Progenitor cell of endocrine pancreas (in vitro differentiated cells): ENCODE measurements around the gene MAP3K20. TPM values are rescaled to one million over a fixed set of nuclear protein-coding genes. Genes with fewer than 3 reads are reported as not detected.

Experiments
- DNase-seq: peaks from one replicate; pipeline ENCODE4 v3.0.0; 2021; ENCODE audit warnings: low spot score; ENCODE audit not compliant: unreplicated experiment
- H3K27ac Mint-ChIP-seq: 2 replicates; pipeline ENCODE4 v1.8.0; 2021; ENCODE audit warnings: mild to moderate bottlenecking, moderate library complexity, mixed read lengths
- H3K27me3 Mint-ChIP-seq: 2 replicates; pipeline ENCODE4 v1.8.0; 2021; ENCODE audit warnings: mixed read lengths
- H3K36me3 Mint-ChIP-seq: 2 replicates; pipeline ENCODE4 v1.8.0; 2022; ENCODE audit warnings: mixed read lengths; ENCODE audit not compliant: insufficient read depth
- H3K4me1 Mint-ChIP-seq: 2 replicates; pipeline ENCODE4 v1.8.0; 2021; ENCODE audit warnings: low read depth, mixed read lengths
- H3K4me3 Mint-ChIP-seq: 2 replicates; pipeline ENCODE4 v1.8.0; 2021; ENCODE audit warnings: low read depth, mild to moderate bottlenecking, moderate library complexity, mixed read lengths
- H3K9me3 Mint-ChIP-seq: 2 replicates; pipeline ENCODE4 v1.8.0; 2021; ENCODE audit warnings: low read depth, mixed read lengths
- total RNA-seq: library from RNA; stranded (reverse); gene quantifications from 2 replicates; pipeline ENCODE4 v1.2.1, GENCODE V29; 2021
- TF ChIP-seq, protein P1 (sequence below): fragments of 200-600 bp; sonication (generic); IDR thresholded peaks from one replicate; pipeline ENCODE4 v1.5.0; 2021; ENCODE audit warnings: antibody characterized with exemption, mild to moderate bottlenecking; ENCODE audit not compliant: unreplicated experiment

The MAP3K20 gene
- total RNA-seq, 1 donor from 2014 or later: 19.0 TPM

DNA sequence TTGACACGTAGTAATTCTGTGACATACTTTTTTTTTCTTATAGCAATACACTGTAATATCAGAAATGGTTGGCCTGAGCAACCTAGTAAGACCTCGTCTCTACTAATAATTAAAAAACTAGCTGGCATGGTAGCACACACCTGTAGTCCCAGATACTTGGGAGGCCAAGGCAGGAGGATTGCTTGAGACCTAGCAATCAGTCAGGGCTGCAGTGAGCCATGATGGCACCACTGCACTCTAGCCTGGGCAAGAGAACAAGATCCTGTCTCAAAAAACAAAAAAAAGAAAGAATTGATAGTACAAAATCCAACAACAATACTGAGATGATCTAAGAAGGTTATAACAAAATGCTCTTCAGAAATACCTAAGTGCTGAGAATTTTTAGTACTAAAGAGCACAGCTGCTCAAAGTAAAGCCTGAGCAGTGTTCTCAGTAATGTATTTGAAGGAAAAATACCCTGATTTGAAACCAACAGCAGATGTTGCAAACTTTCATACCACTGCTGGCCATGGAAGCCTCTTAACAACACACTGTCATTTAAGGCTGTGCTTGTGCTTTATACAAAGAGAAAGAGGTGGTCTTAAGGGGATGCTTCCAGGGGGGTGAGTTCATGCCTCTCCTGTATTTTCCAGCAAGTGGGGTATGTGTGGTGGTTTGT lies 146.4 kb downstream of the MAP3K20 start:
- H3K9me3 Mint-ChIP-seq: no peaks in the 10 kb centered on the region
- no peak overlapping the region for H3K4me3 Mint-ChIP-seq
- peaks cover 17% of the 10 kb centered on the region for H3K4me1 Mint-ChIP-seq
- no peaks in the 10 kb centered on the region for H3K27me3 Mint-ChIP-seq
- H3K27ac Mint-ChIP-seq: no peak overlapping the region
- DNase-seq: no peak
- H3K36me3 Mint-ChIP-seq: peaks cover 3% of the 10 kb centered on the region
- TF ChIP-seq, protein P1, sequence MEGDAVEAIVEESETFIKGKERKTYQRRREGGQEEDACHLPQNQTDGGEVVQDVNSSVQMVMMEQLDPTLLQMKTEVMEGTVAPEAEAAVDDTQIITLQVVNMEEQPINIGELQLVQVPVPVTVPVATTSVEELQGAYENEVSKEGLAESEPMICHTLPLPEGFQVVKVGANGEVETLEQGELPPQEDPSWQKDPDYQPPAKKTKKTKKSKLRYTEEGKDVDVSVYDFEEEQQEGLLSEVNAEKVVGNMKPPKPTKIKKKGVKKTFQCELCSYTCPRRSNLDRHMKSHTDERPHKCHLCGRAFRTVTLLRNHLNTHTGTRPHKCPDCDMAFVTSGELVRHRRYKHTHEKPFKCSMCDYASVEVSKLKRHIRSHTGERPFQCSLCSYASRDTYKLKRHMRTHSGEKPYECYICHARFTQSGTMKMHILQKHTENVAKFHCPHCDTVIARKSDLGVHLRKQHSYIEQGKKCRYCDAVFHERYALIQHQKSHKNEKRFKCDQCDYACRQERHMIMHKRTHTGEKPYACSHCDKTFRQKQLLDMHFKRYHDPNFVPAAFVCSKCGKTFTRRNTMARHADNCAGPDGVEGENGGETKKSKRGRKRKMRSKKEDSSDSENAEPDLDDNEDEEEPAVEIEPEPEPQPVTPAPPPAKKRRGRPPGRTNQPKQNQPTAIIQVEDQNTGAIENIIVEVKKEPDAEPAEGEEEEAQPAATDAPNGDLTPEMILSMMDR: no peak

DNA sequence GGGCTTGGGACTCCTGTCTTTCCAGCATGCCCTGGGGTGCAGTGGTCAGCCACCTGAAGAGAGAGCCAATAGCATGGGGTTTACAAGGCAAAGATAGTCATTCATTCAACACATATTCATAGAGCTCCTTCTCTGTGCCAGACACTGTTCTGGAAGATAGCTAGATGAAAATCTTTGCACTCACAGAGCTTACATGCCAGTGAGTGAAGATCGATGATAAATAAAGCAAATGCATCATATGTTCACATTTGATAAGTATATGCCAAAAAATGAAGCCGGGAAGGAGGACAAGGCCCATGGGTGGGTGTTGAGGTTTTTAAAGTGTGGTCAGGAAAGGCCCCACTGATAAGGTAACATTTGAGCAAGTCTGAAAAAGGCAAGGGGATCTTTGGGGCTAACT lies 148.2 kb downstream of the MAP3K20 start:
- H3K9me3 Mint-ChIP-seq: no peaks in the 10 kb centered on the region
- H3K27ac Mint-ChIP-seq: no peak overlapping the region

DNA sequence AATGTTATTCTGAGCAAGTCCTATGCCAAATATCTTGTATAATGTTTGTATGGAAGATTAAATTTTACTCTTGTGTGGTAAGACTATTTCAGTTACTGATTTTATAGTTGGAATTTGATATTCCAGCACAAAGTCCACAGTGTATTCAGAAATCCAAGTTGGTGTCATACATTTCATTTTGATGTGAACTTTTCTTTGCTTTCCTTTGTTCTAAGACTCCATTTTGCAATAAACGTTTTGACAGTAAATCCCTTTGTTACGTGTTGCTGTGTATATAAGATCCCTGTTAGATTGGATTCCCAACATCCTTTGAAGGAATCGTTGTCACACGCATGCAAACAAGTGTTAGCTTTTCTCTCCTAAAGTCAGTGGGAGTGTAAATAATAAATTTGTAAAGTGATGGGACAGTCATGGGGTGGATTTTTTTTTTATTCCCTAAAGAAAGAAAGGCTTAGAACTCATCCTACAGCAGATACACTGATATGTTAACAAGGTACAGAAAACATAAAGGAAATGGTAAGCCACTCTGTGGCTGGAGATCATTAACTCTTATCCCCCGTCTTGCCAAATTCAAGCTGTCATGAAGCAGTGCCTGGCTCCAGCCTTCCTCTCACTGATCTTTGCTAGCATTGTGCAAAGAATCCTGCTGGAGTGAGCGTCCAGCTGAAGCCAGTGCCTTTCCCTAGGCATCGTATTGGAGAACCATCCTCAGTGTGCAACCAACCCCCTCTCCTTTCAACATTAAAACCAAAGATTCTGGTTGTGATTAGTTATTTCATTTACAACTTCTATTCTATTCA lies 151.5 kb downstream of the MAP3K20 start:
- peaks cover 3% of the 10 kb centered on the region for H3K36me3 Mint-ChIP-seq
- H3K27me3 Mint-ChIP-seq: no peaks in the 10 kb centered on the region
- TF ChIP-seq, protein P1: no peak
- peaks cover 28% of the 10 kb centered on the region for H3K4me1 Mint-ChIP-seq
- H3K4me3 Mint-ChIP-seq: no peak overlapping the region
- no peak for DNase-seq
- H3K27ac Mint-ChIP-seq: peak overlapping the region; percentile 54
- H3K9me3 Mint-ChIP-seq: no peaks in the 10 kb centered on the region

More for the DNA sequence above, 148.2 kb downstream of the MAP3K20 start:
- Mint-ChIP-seq H3K36me3 (peaks cover 3% of the 10 kb centered on the region), H3K4me3 (no peak overlapping the region), H3K4me1 (peaks cover 29% of the 10 kb centered on the region), H3K27me3 (no peaks in the 10 kb centered on the region)
- TF ChIP-seq, protein P1: no peak
- no peak for DNase-seq

DNA sequence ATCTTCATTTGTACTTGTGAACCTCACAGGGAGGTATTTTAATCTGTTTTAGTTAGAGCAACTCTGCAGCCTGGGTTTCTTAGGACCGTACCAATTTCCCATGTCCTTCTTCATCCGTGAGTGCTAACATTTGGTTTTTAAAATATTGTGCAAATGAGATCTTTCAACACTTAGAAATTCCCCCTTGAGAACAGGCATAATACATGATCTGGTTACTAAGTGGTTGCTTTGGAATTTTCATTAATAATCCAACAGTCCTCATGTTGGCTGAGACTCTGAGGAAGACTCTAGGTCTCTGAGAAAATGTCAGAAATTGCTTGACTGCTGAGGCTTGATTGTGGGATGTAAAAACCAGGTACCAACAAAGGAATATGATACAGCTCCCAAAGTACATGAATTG lies 153.4 kb downstream of the MAP3K20 start:
- no peak overlapping the region for H3K4me3 Mint-ChIP-seq
- no peak overlapping the region for H3K27ac Mint-ChIP-seq
- no peaks in the 10 kb centered on the region for H3K27me3 Mint-ChIP-seq
- peaks cover 8% of the 10 kb centered on the region for H3K36me3 Mint-ChIP-seq
- DNase-seq: no peak
- H3K9me3 Mint-ChIP-seq: no peaks in the 10 kb centered on the region
- TF ChIP-seq, protein P1: no peak
- peaks cover 25% of the 10 kb centered on the region for H3K4me1 Mint-ChIP-seq

- TF ChIP-seq, protein P1: no peak
- Mint-ChIP-seq H3K36me3 (peaks cover 15% of the 10 kb centered on the region), H3K4me1 (peaks cover 32% of the 10 kb centered on the region), H3K9me3 (no peaks in the 10 kb centered on the region), H3K27ac (no peak overlapping the region), H3K4me3 (no peak overlapping the region), H3K27me3 (no peaks in the 10 kb centered on the region)
- no peak for DNase-seq
These were observed 154.5 kb downstream of the MAP3K20 start for GRCh38 chr2:173230181-173230580.
